GM12865 (cell line): ENCODE results near the gene B3GLCT.

Experiments used
- DNase-seq: peaks from one replicate; pipeline ENCODE4 v3.0.0; 2010; ENCODE audit warnings: low read depth
- H3K4me3 ChIP-seq: 2 replicates; pipeline ENCODE4 v1.5.1; 2011; ENCODE audit warnings: mild to moderate bottlenecking, low read depth, low read length, control low read depth
- TF ChIP-seq, protein P1 (sequence below): IDR thresholded peaks from 2 replicates; pipeline ENCODE4 v1.5.1; 2011; ENCODE audit warnings: low read length, control low read depth, low read depth, inconsistent platforms; ENCODE audit not compliant: insufficient read depth; ENCODE audit errors: missing control alignments

B3GLCT gene

DNA sequence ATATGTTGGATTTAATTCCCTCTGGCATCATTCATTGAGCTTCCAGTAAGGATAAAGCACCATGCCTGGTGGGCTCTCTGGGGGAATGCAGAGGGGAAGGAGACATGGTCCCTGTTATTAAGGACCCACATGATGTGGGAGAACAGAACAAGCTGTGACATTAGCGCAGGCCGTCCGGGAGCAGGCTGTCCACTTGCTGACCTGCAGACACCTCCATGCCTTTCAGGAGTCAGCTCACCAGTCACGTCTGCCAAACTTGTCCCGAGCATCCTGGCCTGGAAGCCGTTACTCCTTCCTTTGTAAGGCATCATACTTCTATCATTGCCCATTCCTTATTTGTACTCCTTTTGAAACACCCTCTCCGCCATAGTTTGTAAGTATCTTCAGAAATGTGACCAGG, 23.4 kb downstream of the B3GLCT start:
- TF ChIP-seq, protein P1, sequence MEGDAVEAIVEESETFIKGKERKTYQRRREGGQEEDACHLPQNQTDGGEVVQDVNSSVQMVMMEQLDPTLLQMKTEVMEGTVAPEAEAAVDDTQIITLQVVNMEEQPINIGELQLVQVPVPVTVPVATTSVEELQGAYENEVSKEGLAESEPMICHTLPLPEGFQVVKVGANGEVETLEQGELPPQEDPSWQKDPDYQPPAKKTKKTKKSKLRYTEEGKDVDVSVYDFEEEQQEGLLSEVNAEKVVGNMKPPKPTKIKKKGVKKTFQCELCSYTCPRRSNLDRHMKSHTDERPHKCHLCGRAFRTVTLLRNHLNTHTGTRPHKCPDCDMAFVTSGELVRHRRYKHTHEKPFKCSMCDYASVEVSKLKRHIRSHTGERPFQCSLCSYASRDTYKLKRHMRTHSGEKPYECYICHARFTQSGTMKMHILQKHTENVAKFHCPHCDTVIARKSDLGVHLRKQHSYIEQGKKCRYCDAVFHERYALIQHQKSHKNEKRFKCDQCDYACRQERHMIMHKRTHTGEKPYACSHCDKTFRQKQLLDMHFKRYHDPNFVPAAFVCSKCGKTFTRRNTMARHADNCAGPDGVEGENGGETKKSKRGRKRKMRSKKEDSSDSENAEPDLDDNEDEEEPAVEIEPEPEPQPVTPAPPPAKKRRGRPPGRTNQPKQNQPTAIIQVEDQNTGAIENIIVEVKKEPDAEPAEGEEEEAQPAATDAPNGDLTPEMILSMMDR = no peak
- no peak overlapping the region for H3K4me3 ChIP-seq

DNA sequence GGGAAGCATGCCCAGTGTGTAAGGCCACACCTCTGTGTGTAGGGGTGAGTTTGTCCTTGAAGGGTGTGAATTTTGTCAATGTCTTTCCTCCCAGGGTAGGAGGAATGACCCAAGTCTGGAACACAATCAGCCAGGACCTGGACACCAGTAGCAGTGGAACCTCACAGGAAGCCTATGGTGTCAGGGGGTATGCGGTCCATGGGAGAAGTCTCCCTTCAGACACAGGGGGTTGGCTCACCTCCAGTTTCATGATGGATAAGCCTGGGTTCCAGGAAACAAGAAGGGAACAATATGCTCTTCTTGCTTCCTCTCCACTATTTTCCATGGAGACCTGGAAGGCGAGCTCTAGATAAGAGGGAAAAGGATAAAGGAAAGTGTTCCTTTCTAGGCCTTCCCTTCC, 23.9 kb downstream of the B3GLCT start:
- TF ChIP-seq, protein P1 = no peak
- no peak for DNase-seq

More for the DNA sequence above, 23.4 kb downstream of the B3GLCT start:
- DNase-seq = no peak

DNA sequence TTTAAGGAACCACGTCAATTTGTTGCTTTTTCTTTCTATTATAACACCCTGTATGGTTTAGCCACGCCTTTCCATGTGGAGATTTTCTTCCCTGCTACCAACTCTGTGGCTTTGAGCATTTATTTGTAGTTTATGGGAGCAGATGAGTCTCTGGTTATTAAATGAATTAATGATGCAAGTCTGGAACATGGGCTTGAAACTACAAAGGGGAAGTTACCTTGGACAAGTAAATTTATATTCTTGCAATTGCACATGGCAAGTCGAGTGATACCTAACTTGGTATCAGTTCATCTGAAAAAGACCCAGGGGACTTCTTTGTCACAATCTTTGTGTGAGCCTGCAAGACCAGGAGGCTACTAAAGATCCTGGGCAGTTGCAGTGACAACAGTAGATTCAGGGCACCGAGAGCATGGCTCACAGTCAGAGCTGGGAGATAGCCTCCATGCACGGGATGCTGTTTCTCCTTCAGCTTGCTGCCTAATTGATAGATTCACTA, 24.4 kb downstream of the B3GLCT start:
- no peak overlapping the region for H3K4me3 ChIP-seq
- TF ChIP-seq, protein P1 = no peak

More for the DNA sequence above, 23.9 kb downstream of the B3GLCT start:
- H3K4me3 ChIP-seq = no peak overlapping the region

DNA sequence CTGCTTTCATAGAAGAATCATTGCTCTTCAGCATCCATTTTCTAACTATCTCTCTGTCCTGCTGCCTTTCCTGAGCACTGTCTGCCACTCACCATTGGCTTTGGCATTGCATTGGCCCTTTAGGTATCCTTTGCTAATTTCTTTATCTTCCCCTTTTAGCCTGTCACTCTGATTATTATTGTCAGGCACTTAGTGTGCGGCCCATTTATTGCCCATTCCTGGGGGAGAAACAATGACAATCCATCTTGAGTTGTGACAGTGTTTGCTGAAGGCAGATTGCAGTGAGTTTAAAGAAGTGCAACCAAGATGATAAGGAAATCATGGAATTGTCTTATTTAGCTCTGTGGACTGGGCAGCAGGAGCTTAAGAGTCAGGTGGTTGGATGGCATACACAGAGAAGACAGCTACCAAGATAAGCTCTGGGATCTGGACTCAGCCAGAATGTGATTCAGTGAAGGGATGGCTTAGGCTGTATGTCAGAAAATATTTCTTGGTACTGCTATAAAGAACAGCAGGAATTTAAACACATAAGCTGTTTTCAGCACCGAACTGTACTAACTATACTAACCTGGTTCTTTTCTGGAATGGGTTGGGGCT, 25.3 kb downstream of the B3GLCT start:
- no peak for DNase-seq
- no peak overlapping the region for H3K4me3 ChIP-seq
- TF ChIP-seq, protein P1 = no peak

More for the DNA sequence above, 24.4 kb downstream of the B3GLCT start:
- DNase-seq = no peak

DNA sequence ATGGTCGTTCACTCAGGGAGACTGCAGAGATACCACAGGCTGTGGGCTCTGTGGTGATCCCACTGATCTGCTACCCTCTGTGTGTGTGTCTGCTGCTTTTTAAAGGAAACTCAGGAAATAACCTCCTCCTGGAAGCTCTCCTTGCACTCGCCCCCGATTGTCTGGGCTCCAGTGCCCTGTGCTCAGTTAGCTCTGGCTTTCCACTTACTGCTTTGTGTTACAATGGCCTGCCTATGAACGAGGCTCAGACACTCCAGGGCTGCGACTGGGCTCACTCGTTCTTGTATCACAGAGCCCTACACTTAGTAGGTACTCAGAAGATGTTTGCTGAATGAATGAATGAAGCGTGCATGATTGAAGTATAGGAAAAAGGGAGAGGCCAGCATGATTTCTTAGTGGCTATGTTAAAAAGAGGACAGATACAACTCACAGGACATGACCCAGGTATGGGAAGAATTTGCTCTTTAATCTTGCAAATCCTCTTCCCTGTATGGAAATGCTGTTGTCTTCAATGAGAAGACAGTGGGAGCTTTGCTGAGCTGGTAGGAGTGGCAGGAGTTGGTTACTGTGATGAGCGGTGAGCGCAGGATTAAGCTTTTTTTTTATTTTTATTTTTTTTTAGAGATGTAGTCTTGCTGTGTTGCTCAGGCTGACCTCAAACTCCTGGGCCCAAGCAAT, 26.4 kb downstream of the B3GLCT start:
- no peak for DNase-seq
- no peak overlapping the region for H3K4me3 ChIP-seq
- TF ChIP-seq, protein P1 = no peak

DNA sequence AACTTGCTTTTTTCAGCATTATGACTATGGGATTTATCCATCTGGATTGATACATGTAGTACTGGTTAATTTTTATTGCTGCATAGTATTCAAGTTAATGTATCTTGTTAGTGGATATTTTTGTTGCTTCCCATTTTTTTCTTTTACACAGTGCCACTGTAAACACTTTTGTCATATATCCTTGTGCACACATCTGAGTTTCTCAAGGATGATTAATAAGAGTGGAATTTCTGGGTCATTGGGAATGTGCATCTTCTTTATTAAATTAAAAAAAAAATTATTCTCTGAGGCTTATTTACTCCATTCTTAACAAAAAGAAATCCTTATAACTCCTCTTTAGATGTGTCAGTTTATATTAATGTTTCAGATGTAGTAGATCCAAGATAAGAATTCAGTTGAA, 27.3 kb downstream of the B3GLCT start:
- DNase-seq = no peak
- TF ChIP-seq, protein P1 = no peak
- no peak overlapping the region for H3K4me3 ChIP-seq

DNA sequence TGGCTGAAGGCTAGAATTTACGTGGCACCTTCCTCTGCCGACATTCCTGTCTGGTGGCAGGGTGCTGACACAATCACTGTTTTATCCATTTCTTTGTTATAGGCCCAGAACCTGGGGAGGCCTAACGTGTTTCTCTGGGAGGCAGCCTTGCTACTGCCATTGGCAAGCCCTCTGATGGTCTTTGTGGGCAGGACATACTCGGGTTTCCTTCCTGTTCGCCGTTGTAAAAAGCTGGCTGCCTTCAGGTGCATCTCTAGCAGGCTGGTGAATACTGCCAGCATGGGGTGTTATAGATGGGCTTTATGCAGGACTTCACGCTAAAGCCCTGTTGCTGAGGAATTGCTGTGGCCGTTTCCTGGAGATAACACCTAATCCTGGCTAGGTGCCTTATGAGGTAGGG, 28.1 kb downstream of the B3GLCT start:
- TF ChIP-seq, protein P1 = no peak
- DNase-seq = no peak
- no peak overlapping the region for H3K4me3 ChIP-seq
